Measurements from ENCODE around the gene ZNF778.

ZNF778 gene

DNA sequence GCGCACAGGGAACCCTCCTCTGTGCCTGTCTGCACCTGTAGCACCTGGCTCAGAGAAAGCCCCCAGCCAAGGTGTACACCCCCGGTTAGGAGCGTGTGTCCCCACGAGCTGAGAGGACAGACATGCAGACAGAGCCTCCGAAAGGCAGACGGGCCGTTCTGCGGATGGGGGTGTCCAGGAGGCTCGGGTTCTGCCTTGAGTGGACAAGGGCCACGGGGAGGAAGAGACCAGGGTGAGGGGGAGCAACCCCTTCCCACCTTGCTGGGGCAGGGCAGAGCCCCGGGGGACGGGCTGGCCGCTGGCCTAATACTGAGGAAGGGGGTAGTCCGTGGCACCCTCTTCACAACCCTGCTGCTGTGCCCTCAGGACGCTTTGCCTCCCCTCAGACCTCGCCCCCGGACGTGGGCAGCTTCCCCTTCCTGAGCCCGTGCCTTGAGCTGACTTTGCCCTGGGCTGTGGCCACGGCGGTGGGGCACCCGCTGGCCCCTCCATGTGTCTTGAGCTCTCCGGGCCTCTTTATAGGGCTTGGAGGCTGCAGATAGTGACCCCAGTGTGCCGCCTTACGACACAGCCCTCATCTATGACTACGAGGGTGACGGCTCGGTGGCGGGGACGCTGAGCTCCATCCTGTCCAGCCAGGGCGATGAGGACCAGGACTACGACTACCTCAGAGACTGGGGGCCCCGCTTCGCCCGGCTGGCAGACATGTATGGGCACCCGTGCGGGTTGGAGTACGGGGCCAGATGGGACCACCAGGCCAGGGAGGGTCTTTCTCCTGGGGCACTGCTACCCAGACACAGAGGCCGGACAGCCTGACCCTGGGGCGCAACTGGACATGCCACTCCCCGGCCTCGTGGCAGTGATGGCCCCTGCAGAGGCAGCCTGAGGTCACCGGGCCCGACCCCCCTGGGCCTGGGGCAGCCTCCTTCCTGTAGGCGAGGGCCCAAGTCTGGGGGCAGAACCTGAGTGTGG, 22.9 kb upstream of the ZNF778 start:
- TF ChIP-seq, protein P1, sequence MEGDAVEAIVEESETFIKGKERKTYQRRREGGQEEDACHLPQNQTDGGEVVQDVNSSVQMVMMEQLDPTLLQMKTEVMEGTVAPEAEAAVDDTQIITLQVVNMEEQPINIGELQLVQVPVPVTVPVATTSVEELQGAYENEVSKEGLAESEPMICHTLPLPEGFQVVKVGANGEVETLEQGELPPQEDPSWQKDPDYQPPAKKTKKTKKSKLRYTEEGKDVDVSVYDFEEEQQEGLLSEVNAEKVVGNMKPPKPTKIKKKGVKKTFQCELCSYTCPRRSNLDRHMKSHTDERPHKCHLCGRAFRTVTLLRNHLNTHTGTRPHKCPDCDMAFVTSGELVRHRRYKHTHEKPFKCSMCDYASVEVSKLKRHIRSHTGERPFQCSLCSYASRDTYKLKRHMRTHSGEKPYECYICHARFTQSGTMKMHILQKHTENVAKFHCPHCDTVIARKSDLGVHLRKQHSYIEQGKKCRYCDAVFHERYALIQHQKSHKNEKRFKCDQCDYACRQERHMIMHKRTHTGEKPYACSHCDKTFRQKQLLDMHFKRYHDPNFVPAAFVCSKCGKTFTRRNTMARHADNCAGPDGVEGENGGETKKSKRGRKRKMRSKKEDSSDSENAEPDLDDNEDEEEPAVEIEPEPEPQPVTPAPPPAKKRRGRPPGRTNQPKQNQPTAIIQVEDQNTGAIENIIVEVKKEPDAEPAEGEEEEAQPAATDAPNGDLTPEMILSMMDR (IDR thresholded peaks at IDR 0.05; ENCODE audit: extremely low read depth, missing control alignments): no peak
- DNase-seq (ENCODE audit: low spot score): no peak

DNA sequence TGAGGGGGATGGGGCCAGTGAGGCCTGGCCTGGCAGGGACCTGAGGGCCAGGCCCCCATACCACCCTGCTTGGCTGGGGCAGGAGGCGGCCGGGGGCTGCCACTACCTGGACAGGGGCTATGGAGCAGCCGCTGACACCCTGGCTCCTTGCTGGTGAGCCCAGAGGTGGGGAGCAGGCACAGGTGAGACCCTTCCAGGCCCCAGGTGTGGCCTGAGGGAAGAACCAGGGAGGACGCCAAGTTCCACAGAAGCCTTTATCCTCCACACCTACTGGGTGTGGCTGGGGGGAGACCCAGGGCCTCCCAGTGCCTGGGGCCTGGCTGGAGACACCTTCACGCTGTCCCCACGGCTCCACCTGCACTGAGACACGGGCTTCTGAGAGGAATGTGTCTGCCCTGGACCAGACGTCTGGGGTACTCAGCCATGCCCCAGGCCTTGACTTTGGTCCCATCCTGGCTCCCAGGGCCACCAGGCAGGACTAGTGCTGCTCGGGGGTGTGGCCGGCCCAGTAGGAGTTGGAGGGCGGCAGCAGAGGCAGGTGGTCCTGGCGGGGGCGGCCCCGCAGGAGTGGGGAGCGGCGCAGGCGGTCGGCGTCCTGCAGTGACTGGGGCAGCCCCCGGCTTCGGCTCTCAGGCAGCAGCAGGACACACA, 21.9 kb upstream of the ZNF778 start:
- no peak for DNase-seq (ENCODE audit: low spot score)
- TF ChIP-seq, protein P1 (IDR thresholded peaks at IDR 0.05; ENCODE audit: extremely low read depth, missing control alignments): no peak

DNA sequence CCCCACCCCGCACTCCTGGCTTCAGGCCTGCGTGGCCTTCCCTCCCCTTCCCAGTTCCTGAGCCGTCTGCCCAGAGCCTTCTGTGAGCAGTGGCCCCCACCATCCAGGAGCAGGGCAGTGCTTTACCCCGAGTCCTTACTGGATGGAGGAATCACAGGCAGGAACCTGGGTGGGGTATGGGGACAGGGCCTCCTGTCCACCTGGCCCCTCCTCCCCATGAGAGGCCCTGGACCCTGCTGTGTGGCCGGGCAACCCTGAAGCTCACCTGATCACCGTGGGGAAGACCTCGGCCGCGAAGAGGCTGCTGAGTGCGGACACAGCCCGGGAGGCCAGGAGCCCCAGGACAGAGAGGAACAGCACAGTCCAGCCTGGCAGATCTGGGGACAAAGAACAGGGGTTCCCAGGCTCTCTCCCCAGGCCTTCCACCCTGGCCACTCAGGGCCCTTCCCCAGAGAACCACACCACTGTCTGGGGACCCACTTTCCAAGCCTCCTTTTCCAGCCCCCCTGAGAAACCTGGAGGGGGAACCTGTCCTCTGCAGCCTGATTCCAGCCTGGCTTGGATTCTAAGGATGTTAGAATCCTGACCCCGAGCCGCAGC, 20.4 kb upstream of the ZNF778 start:
- TF ChIP-seq, protein P1 (IDR thresholded peaks at IDR 0.05; ENCODE audit: extremely low read depth, missing control alignments): no peak
- no peak for DNase-seq (ENCODE audit: low spot score)

DNA sequence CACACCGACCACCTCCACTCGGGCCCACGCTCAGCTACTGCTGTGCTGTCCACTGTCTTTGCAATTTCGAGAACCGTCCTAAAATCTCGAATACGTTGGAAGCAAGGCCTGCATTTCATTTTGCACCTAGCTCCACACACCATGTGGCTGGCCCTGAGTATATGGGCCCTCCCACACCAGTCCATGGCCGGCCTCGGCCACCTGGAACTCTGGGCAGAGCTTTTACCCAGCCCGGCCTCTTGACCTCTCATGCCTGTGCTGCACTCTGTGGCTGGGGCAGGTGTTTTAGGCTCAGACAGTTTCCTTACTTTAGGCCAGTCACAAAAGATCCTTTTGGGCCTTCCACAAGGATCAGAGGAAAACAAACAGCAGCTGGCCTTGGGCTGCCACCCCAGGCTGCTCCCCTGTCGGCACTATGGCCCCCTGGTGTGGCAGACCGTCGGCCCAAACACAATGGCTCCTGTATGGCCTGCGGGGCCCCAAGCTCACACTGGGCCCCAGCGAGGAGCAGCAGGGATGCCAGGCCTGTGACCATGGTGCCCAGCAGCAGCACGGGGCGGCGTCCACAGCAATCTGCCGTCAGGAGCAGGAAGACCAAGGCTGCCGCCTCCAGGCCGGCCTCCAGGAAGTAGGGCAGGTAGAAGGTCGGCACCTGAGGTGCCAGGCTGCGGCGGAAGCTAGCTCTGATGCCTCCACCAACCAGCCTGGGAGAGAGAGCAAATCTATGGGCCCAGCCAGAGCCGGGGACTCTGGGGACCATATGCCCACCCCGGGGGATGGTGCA, 19.7 kb upstream of the ZNF778 start:
- no peak for DNase-seq (ENCODE audit: low spot score)
- TF ChIP-seq, protein P1 (IDR thresholded peaks at IDR 0.05; ENCODE audit: extremely low read depth, missing control alignments): no peak

DNA sequence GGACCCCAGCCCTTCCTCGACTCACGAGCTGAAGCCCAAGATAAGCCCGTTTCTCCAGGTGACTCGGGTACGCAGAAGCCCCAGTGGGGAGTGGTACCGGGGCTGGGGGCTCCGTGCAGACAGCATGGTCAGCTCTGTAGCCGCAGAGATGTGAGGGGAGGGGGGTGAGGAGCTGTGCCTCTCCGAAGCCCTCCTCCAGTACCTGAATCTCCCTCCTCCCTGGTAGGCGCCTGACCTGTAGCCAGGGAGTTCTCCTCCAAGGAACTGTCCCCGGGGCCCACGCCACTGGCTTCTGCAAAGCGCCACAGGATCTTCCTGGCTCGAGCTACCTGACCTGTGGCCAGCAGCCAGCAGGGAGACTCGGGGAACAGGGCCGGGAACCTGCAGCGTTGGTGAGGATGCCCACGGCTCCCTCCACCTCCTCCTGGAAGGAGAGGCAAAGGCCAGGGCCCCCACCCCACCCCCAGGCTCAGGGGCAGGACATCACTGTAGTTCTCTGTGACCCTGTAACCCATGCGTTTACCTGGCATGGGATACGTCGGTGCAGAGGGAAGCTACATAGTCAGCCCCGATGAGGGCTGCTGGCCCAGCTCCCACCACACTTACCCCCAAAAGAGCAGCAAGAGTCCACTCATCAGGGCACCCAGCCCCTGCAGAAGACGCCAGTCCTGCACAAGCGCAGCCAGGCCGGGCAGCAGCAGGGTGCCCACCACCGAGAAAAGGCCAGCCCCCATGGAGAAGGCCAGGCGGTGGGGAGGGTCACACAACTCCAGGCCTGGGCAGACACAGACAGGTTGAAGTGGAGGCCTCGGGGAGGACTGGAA, 18.9 kb upstream of the ZNF778 start:
- no peak for DNase-seq (ENCODE audit: low spot score)
- TF ChIP-seq, protein P1 (IDR thresholded peaks at IDR 0.05; ENCODE audit: extremely low read depth, missing control alignments): no peak

DNA sequence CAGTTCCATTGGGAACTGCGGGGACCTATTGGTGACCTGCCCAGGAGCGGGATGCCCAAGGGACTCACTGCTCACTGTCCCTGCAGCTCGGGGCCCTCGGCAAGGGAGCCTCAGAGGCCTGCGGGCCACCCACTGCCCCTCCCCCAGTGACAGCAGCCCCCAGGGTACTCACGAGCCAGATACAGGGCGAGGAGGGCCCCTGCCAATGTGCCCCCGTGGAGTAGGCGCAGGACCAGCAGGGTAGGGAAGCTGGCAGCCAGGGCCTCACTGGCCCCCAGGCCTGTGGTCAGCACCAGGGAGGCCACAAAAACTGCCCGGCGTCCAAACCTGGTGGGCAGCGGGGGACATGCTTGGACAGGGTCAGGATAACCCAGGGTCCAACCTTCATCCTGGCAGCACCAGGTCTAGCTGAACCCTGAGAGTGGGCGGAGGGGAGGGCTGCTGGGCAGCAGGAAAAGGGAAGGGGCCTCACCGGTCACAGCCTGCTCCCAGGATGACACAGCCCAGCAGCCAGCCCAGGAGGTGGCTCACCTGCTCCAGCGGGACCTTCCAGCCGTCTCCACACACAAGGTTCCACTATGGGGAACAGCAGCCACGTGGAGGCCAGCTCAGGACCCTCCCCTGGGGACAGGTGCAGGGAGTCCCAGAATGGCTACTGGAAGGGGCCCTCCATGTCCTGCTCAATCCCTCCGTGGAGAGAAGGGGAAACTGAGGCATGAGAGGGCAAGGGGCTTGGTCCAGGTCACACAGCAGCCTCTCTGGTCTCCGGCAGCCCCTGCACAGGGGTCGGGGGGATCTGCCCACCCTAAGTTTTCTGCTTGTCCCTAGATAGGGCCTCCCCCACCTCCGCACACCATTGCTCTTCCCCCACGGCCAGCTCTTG, 18.0 kb upstream of the ZNF778 start:
- no peak for DNase-seq (ENCODE audit: low spot score)
- TF ChIP-seq, protein P1 (IDR thresholded peaks at IDR 0.05; ENCODE audit: extremely low read depth, missing control alignments): no peak

Data from GM20000 (cell line).